Heart left ventricle (tissue), 16 donors: ENCODE results near the gene NFE2L3. TPM values are rescaled to one million over a fixed set of nuclear protein-coding genes. Genes with fewer than 3 reads are reported as not detected.

Source experiments
- ATAC-seq, 4 donors: fragments of 200-7000 bp; cut with Tn5 transposase; one replicate each; pipeline ENCODE4 v1.9.1; 2020 to 2022; ENCODE audit warnings: moderate library complexity in 4 of 4, mild to moderate bottlenecking in 3 of 4, moderate number of reproducible peaks in 1 of 4
- DNase-seq, 5 donors: peaks; one replicate each; pipeline ENCODE4 v3.0.0-alpha.2; 2020
- H3K27ac ChIP-seq, 12 donors: fragments of 200-600 bp; sonication (generic) in 4 of 12; one replicate each; pipeline versions ENCODE4 v1.5.0 to v1.8.0; 2016 to 2022; ENCODE audit warnings: mild to moderate bottlenecking in 2 of 12
- H3K27me3 ChIP-seq, 9 donors: fragments of 200-600 bp; sonication (generic) in 2 of 9; one replicate each; pipeline versions ENCODE4 v1.5.1 to v1.8.0; 2016 to 2022; ENCODE audit warnings: mild to moderate bottlenecking in 3 of 9
- H3K36me3 ChIP-seq, 9 donors: fragments of 200-600 bp; sonication (generic) in 2 of 9; one replicate each; pipeline versions ENCODE4 v1.5.0 to v1.8.0; 2018 to 2022; ENCODE audit warnings: mild to moderate bottlenecking in 2 of 9
- H3K4me1 ChIP-seq, 12 donors: fragments of 200-600 bp; sonication (generic) in 4 of 12; one replicate each; pipeline versions ENCODE4 v1.5.0 to v1.8.0; 2016 to 2022; ENCODE audit warnings: mild to moderate bottlenecking in 3 of 12
- H3K4me3 ChIP-seq, 12 donors: fragments of 200-600 bp; sonication (generic) in 4 of 12; one replicate each; pipeline versions ENCODE4 v1.5.0 to v1.8.0; 2017 to 2022; ENCODE audit warnings: mild to moderate bottlenecking in 9 of 12, moderate library complexity in 4 of 12
- H3K9me3 ChIP-seq, 12 donors: fragments of 200-600 bp; sonication (generic) in 4 of 12; one replicate each; pipeline versions ENCODE4 v1.5.0 to v1.8.0; 2016 to 2022; ENCODE audit warnings: mild to moderate bottlenecking in 1 of 12
- POLR2A ChIP-seq, 2 donors: fragments of 450-650 bp; IDR thresholded peaks; one replicate each; pipeline ENCODE4 v1.6.1; 2017; ENCODE audit warnings: antibody characterized with exemption in 2 of 2, mild to moderate bottlenecking in 2 of 2, moderate library complexity in 2 of 2
- WGBS, 4 donors: extraction: QIAGEN DNeasy Blood & Tissue Kit in 2 of 4; methylation state at CpG; one replicate each; pipeline versions ENCODE4 v1.1.5 to v1.1.7; 2013 to 2018; 5-methylcytosine and 5-hydroxymethylcytosine counted together
- intact Hi-C, 10 donors: fragments of 100-400 bp; cut with DNase I; formaldehyde crosslinking; loops; one replicate each; pipeline versions ENCODE4 v1.11.1 to v1.14.2; 2022
- polyA plus RNA-seq, 2 donors: library from polyadenylated mRNA; stranded (reverse); fragments of 200-250 nt; gene quantifications; one replicate each; pipeline ENCODE4 v1.2.3, GENCODE V29; 2013
- total RNA-seq, 9 donors: library from RNA; depleted of rRNA in 2 of 9; stranded (reverse); fragments of >200 nt in 2 of 9; fragmentation: NEBNext Ultra II Directional in 3 of 9; extraction: Animal tissue kit (Norgen Biotek cat#: 25700) in 3 of 9; gene quantifications; one replicate each; pipeline versions ENCODE4 v1.1.0 to v1.2.4, GENCODE V29; 2016 to 2023
- TF ChIP-seq, protein P1 (sequence below), 12 donors: fragments of 200-600 bp; sonication (generic) in 4 of 12; IDR thresholded peaks; one replicate each; pipeline versions ENCODE4 v1.5.0 to v1.8.0; 2018 to 2022; ENCODE audit warnings: antibody characterized with exemption in 12 of 12, mild to moderate bottlenecking in 5 of 12
- donor health status: ischemic (EF 13 %, LVEDD 7.1; RV severe dilation, severe dysfunction).
- donor health status: healthy with polysubstance abuse.
- donor health status: DM: no; HTN: yes; CAD: no.
- donor health status: DM: no; HTN: no; CAD: no.
- donor health status: ischemic (EF 25% LVEDD 6.9; RV normal size, moderate dysfunction).
- donor health status: ischemic (EF 25% LVEDD 5.7; RV mildly dilated, moderate dysfunction).
- donor health status: healthy.
- donor health status: DM: yes; HTN: yes; CAD: no.
- donor health status: ischemic (EF 35%, LVEDD 5.7; RV mildly dilated, moderate dysfunction).
- donor health status: nonischemic (EF 11% LVEDD 7.7; RV severe dilation, severe dysfunction).
- donor health status: DM: yes; HTN: yes; CAD: no.
- donor health status: PGD.
- donor health status: ischemic (EF 29% LVEDD 5.4; RV normal size, mild dysfunction).
- donor health status: nonischemic (EF 23%, LVEDD 6.1; RV moderate dilation, normal function).

NFE2L3 gene
- total and polyA plus RNA-seq, 11 donors, result 0.75 to 5.6 (median 1.8) TPM

DNA sequence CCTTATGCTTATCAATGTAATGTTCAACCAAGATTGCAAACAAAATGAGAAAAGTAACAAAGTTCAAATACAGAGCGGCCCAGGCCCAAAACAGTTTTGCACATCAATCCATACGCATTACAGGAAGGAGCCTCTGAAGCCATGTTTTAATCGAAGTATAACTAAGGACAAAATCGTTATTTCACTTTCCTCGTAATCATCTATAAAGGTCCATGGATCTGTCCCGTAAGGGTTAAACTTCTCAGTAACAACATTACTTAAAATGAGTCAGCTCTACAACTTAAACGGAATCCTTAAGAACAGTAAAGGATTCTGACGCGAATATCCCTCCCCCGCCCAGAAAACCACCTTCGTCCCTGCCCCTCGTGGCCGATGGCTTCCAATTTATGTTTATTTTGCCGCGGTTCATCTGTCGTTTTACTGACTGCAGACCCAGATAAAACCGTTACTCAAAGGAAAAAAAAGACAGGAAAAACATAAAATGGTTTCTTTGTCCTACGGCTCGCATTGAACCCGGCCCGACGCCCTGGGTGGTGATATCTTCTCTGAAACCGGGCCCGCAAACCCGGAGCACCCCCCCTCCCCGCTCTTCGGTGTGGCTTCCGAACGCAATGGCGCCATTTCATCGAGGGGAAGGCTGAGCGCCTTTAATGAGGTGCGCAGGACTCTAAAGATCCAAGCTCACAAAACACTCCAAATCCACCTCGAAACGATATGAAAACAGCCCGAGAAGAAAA is 47.5 kb downstream of the NFE2L3 start:
- Histone ChIP-seq H3K36me3 (peaks cover 0 to 46% (median 32%) of the 10 kb centered on the region in 9 donors), H3K4me1 (peaks cover 15 to 55% (median 51%) of the 10 kb centered on the region in 12 donors), H3K4me3 (peak overlapping the region; percentile 75 to 97 (median 88)), H3K9me3 (no peaks in the 10 kb centered on the region), H3K27ac (peak overlapping the region; percentile 96 to 100 (median 99)), H3K27me3 (no peaks in the 10 kb centered on the region)
- intact Hi-C loops, result loop anchor here in 8 of 10 donors (2.0 to 10.0 kb wide), 9 partner anchors 42 to 1075 kb away; partner anchors contain the start of genes CYCS (in 1 of the 8) and NFE2L3 (in 1 of the 8)
- ATAC-seq (peak in 2 of 4 donors; percentile 41 to 50), DNase-seq (peak; percentile 72 to 83 (median 82))
- TF ChIP-seq, protein P1, sequence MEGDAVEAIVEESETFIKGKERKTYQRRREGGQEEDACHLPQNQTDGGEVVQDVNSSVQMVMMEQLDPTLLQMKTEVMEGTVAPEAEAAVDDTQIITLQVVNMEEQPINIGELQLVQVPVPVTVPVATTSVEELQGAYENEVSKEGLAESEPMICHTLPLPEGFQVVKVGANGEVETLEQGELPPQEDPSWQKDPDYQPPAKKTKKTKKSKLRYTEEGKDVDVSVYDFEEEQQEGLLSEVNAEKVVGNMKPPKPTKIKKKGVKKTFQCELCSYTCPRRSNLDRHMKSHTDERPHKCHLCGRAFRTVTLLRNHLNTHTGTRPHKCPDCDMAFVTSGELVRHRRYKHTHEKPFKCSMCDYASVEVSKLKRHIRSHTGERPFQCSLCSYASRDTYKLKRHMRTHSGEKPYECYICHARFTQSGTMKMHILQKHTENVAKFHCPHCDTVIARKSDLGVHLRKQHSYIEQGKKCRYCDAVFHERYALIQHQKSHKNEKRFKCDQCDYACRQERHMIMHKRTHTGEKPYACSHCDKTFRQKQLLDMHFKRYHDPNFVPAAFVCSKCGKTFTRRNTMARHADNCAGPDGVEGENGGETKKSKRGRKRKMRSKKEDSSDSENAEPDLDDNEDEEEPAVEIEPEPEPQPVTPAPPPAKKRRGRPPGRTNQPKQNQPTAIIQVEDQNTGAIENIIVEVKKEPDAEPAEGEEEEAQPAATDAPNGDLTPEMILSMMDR (IDR thresholded peaks at IDR 0.05), result no peak
- TF ChIP-seq POLR2A (IDR thresholded peaks at IDR 0.05), result no peak
- WGBS, 4 donors, result 0% methylated on average over 36 of the region's 36 CpGs

DNA sequence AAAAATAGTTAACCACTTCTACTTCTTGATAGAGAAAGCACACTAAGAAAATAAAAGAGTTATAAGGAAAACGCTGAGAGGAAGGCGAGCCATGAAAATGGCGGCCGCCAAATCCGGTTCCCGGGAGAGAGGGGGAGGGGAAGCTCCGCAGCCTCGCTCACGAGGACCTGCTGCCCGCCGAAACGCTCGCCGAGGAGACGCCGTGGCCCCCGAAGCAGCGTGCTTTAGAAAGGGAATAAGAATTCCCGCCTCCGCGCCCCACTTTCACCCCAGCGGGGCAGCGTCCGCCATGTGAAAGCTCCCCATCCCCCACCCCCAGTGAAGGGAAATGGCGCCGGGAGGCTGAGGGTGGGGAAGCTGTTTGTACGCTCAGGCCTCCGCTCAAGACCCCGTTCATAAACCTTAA is 48.0 kb downstream of the NFE2L3 start:
- no peak for TF ChIP-seq POLR2A (IDR thresholded peaks at IDR 0.05)
- TF ChIP-seq, protein P1 (IDR thresholded peaks at IDR 0.05), result no peak
- WGBS, 4 donors, result 0 to 1% (median 0%) methylated on average over 23 to 29 of the region's 29 CpGs
- Histone ChIP-seq H3K4me3 (peak overlapping the region; percentile 75 to 97 (median 88)), H3K36me3 (peaks cover 0 to 40% (median 27%) of the 10 kb centered on the region in 9 donors), H3K9me3 (no peaks in the 10 kb centered on the region), H3K27ac (peak overlapping the region; percentile 96 to 100 (median 99)), H3K27me3 (no peaks in the 10 kb centered on the region), H3K4me1 (peaks cover 15 to 55% (median 49%) of the 10 kb centered on the region in 12 donors)
- intact Hi-C loops, result loop anchor here in 6 of 10 donors (2.0 to 10.0 kb wide), 6 partner anchors 108 to 1075 kb away; partner anchors contain the start of gene CYCS (in 1 of the 6)
- ATAC-seq (peak; percentile 31 to 59 (median 44)), DNase-seq (peak; percentile 69 to 82 (median 81))

DNA sequence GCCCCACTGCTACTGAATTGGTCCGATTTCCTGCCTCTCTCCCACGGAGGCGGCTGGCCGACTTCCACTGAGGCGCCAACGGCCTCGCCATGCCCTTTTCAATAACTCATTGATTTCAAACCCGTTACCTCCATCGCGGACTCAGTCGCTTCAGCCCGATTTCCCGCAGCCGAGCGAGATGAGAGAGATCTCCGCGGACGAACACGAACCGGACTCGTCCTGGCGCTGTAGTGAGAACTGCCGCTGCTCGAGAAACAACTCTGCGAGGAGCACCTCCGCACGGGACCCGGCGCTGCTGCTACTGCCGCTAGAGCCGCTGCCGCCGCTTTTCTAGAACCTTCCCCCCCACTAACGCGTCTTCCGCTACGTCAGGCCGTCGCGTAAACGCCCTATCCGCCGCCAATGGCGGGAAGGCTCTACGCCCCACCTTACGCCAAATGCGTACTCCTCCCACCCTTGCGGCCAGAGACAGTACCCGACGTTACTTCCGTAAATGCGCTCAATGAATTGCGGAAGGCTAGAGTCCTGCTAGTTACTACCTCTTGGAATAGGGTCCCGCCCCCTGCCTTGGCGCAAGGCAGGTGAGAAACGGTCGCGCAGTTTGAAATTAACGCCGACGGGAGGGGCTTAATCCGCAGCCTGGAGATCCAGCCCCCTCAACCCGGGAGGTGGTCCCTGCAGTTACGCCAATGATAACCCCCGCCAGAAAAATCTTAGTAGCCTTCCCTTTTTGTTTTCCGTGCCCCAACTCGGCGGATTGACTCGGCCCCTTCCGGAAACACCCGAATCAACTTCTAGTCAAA is 48.6 kb downstream of the NFE2L3 start, which contains the start of gene HNRNPA2B1:
Gene HNRNPA2B1 (minus strand): TSS at position 303 of the 803 bp plus-strand sequence. CDS start 169 bp downstream, at position 134.
- no peaks in the 10 kb centered on the region for H3K9me3 ChIP-seq
- peaks cover 0 to 40% (median 25%) of the 10 kb centered on the region in 9 donors for H3K36me3 ChIP-seq
- DNase-seq (peak; percentile 95 to 98 (median 96)), ATAC-seq (peak; percentile 80 to 90 (median 88))
- H3K4me3 ChIP-seq, result peak within 1 kb of the TSS; percentile 75 to 97 (median 88)
- H3K4me1 ChIP-seq, result peaks cover 10 to 54% (median 47%) of the 10 kb centered on the region in 12 donors
- no peaks in the 10 kb centered on the region for H3K27me3 ChIP-seq
- H3K27ac ChIP-seq, result peak within 1 kb of the TSS; percentile 96 to 100 (median 99)
- 0 to 1% (median 0%) methylated on average over 52 to 71 of the region's 71 CpGs for WGBS, 4 donors
- peak; percentile 97 to 99 for TF ChIP-seq POLR2A (IDR thresholded peaks at IDR 0.05)
- TF ChIP-seq, protein P1 (IDR thresholded peaks at IDR 0.05), result peak in 1 of 12 donors; percentile 15
- intact Hi-C loops, result loop anchor here in 6 of 10 donors (2.0 to 10.0 kb wide), 6 partner anchors 108 to 1076 kb away; partner anchors contain the start of gene CYCS (in 1 of the 6)
